CD4-positive, alpha-beta T cell treated with Interleukin-2 at 100 ng/mL for 4 hours (primary cell): ENCODE data around the gene TNRC6A.
"Not testable (repeated sequence)": the region's sequence is repeated elsewhere in the genome, so short reads cannot be mapped to it uniquely, and the experiment has no call there.

Experiments used
- DNase-seq: peaks from one replicate; pipeline ENCODE4 v3.0.0-alpha.2; 2020; ENCODE audit warnings: low spot score

The TNRC6A gene

DNA sequence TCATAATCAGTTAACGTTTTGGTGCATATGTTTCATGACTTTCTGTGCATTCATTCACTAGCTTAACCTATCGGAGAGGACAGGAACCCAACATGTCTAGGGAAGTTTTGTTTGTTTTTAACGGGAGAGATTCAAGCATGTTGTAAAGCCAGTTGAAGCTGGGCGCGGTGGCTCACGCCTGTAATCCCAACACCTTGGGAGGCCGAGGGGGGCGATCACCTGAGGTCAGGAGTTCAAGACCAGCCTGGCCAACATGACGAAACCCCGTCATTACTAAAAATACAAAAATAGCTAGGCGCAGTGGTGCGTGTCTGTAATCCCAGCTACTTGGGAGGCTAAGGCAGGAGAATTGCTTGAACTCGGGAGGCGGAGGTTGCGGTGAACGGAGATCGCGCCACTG lies 1.4 kb upstream of the TNRC6A start:
- DNase-seq, result no peak

DNA sequence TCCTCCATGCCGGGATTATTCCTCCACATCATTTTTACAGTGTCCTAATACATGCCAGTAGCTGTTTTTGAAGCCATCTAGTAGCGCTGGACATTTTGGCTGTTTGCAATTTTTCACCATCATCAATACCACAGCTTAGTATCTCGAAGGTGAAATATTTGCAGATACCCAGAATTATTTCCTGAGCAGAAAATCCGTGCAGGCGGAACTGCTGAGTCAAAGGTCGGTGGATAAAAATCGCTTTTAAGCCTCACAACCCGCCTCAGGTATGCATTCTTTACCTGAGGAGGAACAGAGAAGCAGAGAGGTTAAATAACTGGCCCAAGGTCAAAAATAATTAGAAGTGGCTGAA lies 584 bp upstream of the TNRC6A start:
- DNase-seq, result peak; percentile 55

DNA sequence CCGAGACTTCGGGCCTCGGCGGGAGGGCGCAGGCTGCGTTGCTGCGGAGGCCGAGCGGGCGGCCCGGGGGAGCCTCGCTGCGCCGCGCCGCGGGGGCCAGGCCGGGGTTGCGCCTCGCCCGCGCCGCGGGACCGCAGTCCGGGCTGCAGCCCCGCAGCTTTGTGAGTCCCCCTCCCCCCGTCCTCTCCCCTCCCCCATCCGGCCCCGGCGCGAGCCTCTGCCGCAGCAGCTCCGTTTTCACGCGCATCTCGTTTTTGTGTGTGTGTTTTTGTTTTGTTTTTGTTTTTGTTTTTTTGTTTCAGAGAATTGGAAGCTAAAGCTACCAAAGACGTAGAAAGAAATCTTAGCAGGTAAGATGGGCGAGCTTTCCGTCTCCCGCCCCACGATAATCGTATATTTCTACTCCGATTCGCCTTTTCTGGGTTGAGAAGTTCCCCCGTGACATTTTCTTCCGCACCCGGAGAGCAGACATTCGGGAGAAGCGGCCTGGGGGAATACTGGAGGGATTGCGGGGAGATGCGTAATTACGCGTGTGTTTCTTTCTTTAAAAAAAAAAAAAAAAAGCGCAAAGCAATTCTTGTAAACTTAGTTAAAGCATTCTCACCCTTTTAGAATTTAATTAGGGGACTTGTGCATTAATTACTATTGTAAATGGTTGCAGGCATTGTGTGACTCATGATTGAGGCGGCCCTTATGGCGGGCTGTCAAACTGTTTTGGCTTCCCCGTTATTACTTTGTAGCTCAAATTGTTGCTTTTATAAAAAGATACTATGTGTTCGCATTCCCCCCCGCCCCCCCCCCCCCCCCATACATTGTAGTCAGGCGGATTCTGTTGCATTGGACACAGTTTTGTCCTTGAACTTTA lies 732 bp downstream of the TNRC6A start:
- peak; percentile 46 for DNase-seq

DNA sequence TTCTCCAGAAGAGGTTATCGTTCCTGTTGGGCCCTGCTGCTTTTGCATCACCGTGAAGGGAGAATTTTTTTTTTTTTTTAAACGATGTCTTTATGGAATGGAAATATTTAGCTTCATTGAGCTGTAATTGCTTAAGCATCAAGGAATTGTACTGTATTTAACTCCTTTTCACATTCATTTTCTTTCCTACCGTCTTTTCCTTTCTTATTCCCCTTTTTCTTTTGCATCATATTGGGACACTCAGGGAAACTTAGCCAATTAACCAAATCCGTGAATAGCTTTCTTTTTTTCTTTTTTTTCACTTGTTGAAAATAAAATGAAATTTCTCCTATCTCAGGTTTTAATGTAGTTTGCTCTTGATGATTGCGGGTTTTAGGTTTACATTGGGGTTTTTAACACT lies 1.5 kb downstream of the TNRC6A start:
- no peak for DNase-seq

DNA sequence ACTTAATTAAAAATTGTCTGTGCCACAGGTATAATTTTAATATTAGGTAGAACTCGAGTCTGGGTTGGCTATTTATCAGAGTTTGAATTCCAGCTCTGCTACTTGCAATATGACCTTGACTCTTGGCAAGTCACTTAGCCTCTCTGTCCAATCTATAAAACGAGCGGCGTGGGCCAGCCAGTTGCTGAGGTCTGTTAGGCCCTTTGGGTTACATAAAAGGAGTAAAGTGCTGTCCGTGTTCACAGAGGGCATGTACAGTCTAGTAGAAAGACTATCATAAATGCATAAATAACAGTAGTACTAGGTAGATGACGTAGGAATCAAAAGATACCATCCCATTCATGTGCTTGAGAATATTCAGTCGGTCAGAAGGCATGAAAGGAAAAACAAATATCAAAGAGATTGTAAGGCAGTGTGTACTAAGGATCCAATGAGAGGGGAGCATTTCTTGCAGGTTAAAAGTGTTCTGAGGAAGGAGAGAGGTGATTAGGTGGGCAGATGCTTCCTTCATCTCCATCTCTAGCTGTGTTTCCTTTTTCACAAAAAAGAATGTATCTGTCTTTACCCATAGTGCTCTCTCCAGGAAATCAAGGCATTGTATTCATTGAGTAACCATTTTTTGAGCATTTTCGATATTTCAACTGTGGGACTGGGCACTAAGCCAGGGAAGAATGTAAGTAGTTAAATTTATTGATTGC lies 2.4 kb downstream of the TNRC6A start:
- no peak for DNase-seq

DNA sequence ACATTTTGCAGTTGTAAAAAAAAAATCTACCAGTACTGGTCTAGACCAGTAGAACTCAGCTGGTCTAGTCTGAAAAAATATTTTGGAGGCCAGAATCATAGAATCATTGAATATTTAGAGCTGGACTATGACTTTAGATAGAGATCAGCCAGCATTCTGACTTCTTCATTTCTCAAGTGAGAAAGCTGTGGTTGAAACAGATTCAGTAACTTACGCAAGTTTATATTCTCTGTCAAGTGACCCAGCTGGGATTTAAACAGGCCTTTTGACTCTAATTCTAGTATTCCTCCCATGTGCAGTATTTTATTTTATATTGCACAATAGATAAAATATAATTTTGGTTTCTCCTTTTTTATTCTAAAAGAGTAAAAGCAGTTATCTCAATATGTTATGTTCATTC lies 4.9 kb downstream of the TNRC6A start:
- DNase-seq, result no peak

DNA sequence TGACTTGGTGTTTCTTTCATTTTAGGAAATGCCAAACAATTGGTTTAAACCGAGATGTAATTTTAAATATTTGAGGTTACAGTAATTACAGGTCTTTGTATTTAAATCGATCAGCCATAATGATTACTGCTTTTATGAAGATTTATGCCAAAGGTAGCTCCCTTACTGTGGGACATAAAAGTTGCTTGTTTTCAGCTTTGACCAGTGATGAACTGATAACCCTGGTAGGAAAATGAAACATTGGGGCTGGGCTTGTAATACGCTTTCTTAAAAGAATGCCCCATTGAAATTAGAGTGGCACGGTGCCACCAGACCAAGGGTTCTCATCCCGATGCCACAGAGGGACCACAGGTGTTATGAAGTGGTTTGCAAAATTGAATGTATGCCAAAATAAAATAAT lies 7.3 kb downstream of the TNRC6A start:
- DNase-seq, result no peak

DNA sequence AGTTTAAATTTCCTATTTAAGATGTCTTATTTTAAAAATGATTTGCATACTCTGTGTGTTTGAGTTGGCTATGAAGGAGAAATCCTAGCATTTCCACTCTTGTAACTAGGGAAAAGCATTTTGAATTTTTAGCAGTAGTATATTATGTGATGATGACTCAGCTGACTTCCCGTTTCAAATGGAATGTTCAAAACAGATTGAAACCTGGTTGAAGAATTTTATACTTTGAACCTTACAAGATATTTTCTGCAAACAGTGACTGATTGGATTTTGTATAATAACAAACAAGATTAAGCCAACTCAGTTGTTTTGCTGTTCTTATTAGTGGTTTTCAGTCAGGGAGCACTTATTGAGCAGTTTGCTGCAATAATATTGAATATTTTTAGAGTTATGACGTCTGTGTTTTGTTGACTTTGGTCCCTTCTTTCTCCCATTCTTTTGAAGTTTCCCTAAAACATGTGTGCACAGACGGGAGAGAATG lies 8.0 kb downstream of the TNRC6A start:
- no peak for DNase-seq

DNA sequence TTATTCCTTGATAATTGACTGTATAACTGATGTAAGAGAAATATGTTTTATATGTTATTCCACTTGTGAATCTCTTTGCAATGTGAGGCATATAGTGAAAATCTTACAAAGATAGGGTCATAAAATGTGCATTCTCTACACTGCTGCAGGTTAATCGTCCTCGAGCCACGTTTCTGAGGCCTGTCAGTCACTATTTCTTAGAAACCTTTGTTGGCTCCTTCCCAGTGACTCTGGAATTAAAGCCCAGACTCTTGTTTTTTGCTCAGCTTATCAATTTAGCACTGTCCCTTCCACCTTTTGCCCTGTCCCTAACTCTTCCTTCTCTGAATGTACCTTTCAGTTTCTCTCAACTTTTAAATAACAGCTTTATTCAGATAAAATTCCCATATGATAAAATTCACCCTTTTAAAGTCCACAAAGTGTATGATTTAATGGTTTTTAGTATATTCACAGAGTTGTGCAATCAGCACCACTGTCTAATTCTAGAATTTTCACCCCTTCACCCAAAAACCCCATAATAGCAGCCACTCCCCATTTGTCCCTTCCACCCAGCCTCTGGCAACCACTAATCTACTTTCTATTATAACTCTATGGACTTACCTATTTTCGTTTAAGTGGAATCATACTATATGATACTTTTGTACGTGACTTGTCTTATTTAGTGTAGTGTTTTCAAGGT lies 8.6 kb downstream of the TNRC6A start:
- DNase-seq, result no peak

DNA sequence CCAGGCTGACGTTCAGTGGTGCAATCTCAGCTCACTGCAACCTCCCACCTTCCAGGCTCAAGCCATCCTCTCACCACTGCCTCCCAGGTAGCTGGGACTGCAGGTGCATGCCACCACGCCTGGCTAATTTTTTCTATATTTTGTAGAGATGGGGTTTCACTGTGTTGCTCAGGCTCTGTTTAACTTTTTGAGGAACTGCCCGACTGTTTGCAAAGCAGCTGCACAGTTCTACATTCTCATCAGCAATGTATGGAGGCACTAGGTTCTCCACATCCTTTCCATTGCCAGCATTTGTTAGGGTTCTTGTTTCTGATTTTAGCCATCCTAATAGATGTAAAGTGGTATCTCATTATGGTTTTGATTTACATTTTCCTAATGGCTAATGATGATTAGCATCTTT lies 9.4 kb downstream of the TNRC6A start:
- no peak for DNase-seq

DNA sequence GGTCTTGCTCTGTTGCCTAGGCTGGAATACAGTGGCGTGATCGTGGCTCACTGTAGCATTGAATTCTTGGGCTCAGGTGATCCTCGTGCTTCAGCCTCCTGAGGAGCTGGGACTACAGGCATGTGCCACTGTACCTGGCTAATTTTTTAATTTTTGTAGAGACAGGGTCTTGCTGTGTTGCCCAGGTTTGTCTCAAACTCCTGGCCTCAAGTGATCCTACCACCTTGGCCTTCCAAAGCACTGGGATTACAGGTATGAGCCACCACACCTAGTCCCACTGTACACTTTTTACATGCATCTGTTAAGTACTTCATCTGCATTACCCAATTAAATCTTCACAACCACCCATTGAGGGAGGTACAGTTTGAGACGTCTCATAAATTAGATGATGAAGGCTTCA lies 12.4 kb downstream of the TNRC6A start:
- no peak for DNase-seq

DNA sequence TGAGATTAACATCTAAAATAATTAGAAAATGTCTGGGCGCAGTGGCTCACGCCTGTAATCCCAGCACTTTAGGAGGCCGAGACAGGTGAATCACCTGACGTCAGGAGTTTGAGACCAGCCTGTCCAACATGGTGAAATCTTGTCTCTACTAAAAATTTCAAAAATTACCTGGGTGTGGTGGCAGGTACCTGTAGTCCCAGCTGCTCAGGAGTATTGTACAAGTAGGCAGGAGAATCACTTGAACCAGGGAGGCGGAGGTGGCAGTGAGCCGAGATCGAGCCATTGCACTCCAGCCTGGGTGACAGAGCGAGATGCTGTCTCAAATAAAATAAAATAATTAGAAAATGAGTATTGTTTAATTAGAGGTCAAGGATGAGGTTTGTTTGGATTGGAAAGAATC lies 13.2 kb downstream of the TNRC6A start:
- DNase-seq, result not testable (repeated sequence)

DNA sequence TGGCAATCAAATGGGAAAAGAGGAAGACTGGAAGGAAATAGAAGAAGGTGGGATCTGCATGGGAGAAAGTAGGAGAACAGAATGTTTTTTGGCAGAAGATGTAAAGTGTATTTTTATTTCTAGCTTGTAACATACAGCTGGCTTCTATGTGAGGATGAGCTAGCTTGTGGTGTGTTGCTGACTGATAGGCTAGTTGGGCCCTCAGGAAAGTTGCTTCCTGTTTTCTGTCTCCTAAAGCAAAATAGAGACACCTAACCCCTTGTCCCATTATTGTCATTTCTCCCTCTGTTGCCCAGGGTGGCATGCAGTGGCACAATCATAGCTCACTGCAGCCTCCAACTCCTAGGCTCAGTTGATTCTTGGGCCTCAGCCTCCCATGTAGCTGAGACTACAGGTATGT lies 15.9 kb downstream of the TNRC6A start:
- DNase-seq, result no peak

DNA sequence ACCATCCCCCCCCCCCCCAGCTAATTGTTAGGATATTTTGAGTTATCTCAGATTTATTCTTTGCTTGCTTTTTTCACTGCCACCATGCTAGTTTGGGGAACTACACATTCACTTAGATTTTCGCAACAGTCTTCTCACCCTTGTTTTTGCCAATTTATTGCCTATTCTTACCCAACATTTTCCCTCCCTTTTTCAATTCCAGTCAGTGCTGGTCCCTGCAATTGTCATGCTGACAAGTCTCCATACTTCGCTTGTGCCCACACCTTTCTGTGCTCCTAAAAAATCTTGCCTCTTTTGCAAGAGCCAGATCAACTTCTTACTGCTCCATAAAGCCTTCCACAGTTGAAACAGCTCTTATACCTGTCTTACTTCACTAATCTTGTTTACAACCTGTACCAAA lies 16.3 kb downstream of the TNRC6A start:
- DNase-seq, result no peak

DNA sequence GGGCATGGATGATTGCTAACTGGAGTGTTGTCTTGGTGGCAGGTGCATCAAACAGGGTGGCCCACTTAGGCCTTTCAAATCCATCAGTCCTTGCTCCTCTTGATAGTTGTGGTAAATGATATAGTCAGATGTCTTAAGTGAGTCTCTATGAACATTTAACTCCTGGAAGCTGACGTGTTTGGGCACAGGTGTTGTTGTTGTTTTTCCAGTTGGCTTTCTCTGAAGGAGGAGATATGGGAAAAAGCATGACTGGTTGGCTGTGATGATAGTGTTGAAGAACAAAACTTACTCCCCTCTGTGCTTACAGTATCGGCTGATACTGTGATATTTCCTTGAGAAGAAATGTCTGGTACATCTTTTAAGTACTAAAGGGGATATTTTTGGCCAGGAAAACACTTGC lies 18.0 kb downstream of the TNRC6A start:
- DNase-seq, result no peak

DNA sequence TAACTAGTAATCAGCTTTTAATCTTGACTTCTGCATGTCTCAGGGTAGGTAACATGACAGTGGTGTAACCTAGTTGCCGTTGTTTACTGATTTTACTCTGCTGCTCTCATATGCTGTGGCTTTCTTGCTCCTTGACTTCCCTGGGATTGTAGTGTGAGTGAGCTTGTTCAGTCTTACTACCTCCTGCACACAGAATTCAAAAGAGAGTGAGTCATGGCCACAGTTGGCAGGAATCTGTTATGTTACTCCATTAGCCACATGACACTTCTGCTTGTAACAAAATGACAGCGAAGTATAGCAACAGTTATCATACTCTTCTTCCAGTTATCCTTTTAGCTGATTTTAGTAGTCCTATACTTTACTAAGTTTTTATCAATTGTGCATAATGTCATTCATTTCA lies 18.8 kb downstream of the TNRC6A start:
- peak; percentile 13 for DNase-seq

DNA sequence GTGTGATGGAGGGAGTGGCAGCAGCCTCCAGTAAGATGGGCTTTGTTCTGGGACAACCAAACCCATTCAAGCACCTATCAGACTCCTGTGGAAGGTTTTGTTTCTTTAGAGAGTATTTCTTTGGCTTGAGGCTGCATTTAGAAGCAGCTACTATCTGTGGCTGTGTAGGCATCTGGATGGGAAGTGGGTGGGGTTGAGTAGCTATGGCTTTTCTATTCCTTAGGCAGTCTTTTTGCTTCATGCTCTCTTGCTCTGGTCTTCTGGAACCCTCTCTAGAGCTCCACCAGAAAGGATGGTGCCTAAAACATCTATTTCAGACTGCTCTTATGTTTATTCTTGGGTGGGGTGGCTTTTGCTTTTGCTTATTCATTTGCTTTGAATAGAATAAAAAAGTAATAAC lies 19.9 kb downstream of the TNRC6A start:
- no peak for DNase-seq

DNA sequence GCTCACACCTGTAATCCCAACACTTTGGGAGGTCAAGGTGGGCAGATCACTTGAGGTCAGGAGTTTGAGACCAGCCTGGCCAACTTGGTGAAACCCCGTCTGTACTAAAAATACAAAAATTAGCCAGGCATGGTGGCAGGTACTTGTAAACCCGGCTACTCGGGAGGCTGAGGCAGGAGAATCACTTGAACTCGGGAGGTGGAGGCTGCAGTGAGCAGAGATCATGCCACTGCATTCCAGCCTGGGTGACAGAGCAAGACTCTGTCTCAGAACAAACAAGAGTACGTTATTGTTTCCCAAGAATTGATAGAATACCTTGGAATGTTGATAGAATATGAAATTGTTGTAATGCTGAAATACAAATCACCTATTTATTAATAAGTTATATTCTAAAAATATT lies 20.4 kb downstream of the TNRC6A start:
- DNase-seq, result not testable (repeated sequence)

DNA sequence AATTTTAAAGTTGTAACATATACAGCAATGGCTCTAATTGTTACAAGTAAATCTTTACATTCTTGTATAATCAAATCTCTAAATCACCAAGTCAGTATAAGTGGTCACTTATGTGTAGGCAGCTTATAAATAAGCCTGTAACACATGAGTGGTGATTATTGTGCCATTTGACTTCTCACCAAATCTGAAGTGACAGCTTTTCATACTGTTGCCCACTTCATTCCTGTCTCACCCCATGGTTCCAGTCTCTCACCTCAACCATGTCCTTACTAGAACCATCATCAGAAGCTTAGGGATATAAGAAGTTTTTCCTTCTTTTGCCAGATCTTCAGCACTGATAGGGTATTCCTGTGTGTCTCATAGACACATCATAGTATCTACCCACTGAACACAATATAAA lies 23.5 kb downstream of the TNRC6A start:
- DNase-seq, result no peak

DNA sequence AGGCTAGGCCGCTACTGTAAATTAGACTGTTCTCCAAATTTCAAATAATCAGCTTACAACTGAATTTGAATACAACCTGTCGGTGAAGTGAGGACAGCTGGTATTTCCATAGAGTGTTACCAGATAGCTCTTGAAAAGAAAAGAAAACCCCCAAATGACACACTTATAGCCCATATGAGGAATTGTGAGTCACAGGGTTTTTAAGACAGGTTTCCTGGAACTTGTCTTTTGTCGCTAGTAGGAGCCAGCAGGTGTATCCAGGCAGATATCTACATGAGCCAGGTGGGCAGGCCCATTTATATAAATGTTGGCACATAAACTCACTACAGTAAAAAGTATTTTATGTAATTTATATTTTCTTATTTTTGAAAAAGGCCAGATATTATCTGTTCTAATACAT lies 24.0 kb downstream of the TNRC6A start:
- peak; percentile 59 for DNase-seq

DNA sequence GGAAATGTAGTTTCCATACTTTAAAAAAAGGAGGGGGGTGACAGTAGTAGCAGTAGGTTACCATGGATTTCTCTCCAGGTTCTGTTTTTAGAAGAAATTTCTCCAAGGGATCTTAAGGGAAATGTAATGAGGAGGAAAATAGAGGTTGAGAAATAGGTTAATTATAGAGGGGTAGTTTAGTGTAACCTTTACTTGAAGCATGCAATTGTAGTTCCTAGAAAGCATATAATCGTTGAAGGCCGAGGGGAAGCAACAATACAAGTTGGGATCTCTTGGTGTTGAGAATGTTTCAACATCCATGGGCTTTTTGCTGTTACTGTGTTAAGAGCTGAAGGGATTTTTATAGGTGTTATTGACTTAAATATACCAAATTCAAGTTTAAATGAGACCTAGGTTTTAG lies 25.1 kb downstream of the TNRC6A start:
- DNase-seq, result no peak

DNA sequence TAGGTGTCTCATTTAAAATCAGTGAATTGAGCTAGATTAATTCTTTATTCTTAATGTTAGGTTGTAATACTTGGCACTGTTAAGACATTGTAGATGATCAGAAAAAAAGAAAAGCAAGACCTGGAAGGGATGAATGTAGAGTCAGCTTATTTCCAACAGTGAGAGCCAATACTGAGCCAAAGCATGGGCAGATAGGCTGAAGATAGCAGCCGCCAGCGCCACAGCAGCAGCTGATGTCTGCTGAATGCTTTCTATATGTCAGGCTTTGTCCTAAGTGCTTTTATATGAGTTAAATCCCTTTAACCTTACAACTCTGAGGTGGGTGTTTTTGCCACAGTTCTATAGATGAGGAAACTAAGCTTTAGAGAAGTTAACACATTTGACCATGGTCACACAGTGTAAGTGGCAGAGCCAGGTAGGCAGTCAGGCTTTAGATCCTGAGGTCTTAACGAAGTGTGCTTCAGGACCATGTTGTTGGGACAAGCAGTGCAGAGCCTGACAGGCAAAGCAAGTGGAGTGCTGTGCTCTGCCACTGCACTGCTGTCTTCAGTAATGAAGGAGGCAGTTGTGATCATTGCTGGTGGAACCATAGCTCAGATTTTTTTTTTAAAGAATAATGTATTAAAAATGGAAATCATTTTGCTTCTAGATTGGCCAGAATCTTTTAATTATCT lies 25.9 kb downstream of the TNRC6A start:
- no peak for DNase-seq

DNA sequence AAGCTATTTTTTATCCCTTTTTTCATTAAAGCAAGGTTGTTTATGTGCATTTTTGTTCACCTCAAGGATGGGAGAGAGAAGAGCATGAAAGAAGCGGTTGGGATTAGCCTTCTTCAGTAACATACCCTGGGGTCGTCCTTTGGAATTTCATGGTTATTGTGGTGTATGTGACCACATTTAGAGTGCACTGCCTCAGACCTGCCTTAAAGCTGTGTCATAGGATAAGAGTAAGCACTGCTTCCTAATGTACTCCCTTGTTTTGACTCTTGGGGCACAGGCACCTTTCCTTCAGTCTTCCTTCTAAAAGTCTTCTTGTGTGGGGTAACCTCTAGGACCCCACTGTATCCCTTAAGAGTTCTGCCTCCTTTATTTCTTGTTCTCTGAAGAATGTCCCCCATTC lies 28.9 kb downstream of the TNRC6A start:
- DNase-seq, result no peak
